ENCODE data around the gene HINFP.

GRCh38 chr11:119089319-119089718 lies 32.1 kb upstream of the HINFP start:
- no peak for TF ChIP-seq RAD21 (CRISPR knock-in tag; conservative IDR thresholded peaks at IDR 0.05 in 1 of 2, IDR thresholded peaks at IDR 0.05 in 1 of 2)
- TF ChIP-seq EZH2 (IDR thresholded peaks at IDR 0.05; ENCODE audit: borderline replicate concordance, low read depth, low read length), result no peak
- no peak for TF ChIP-seq MAX (CRISPR knock-in tag; IDR thresholded peaks at IDR 0.05)
- no peak for TF ChIP-seq SETDB1 (IDR thresholded peaks at IDR 0.05; ENCODE audit: low read length)
- TF ChIP-seq ZFX (CRISPR knock-in tag; IDR thresholded peaks at IDR 0.05), result no peak; the same call in 1 of the 2 replicates
- no peak for TF ChIP-seq USF2 (CRISPR knock-in tag; IDR thresholded peaks at IDR 0.05)
- no peak for TF ChIP-seq ADNP (tag; IDR thresholded peaks at IDR 0.05)
- TF ChIP-seq GABPB1 (CRISPR knock-in tag; IDR thresholded peaks at IDR 0.05), result no peak
